ENCODE data around the gene TRIM41. TPM values are rescaled to one million over a fixed set of nuclear protein-coding genes. Genes with fewer than 3 reads are reported as not detected.

TRIM41 gene
- total RNA-seq, 1 donor = 15.9 TPM

GRCh38 chr5:181221792-181222629 lies 1.1 kb upstream of the TRIM41 start:
- Histone ChIP-seq H4K20me1 (ENCODE audit: insufficient read depth, low read length) (no peaks in the 10 kb centered on the region), H3K36me3 (ENCODE audit: insufficient read depth, low read length) (peaks cover 11% of the 10 kb centered on the region), H3K4me2 (ENCODE audit: insufficient read depth, low read length) (peak overlapping the region; percentile 97), H3K79me2 (ENCODE audit: insufficient read depth, low read length) (peaks cover 32% of the 10 kb centered on the region), H3K9me3 (ENCODE audit: low read depth, low read length) (no peaks in the 10 kb centered on the region), H2AFZ (ENCODE audit: low read length) (peak overlapping the region; percentile 90), H3K27ac (ENCODE audit: low read depth, low read length) (peak overlapping the region; percentile 98), H3K27me3 (ENCODE audit: insufficient read depth, low read length) (no peaks in the 10 kb centered on the region), H3K4me1 (ENCODE audit: insufficient read depth, low read length) (peaks cover 23% of the 10 kb centered on the region), H3K4me3 (ENCODE audit: insufficient read depth, low read length) (peak overlapping the region; percentile 95)
- peak; percentile 94 for DNase-seq (ENCODE audit: insufficient read length, low spot score, missing footprints)
- TF ChIP-seq, protein P1, sequence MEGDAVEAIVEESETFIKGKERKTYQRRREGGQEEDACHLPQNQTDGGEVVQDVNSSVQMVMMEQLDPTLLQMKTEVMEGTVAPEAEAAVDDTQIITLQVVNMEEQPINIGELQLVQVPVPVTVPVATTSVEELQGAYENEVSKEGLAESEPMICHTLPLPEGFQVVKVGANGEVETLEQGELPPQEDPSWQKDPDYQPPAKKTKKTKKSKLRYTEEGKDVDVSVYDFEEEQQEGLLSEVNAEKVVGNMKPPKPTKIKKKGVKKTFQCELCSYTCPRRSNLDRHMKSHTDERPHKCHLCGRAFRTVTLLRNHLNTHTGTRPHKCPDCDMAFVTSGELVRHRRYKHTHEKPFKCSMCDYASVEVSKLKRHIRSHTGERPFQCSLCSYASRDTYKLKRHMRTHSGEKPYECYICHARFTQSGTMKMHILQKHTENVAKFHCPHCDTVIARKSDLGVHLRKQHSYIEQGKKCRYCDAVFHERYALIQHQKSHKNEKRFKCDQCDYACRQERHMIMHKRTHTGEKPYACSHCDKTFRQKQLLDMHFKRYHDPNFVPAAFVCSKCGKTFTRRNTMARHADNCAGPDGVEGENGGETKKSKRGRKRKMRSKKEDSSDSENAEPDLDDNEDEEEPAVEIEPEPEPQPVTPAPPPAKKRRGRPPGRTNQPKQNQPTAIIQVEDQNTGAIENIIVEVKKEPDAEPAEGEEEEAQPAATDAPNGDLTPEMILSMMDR (IDR thresholded peaks at IDR 0.05; ENCODE audit: extremely low read depth, low read depth, low read length) = no peak

DNA sequence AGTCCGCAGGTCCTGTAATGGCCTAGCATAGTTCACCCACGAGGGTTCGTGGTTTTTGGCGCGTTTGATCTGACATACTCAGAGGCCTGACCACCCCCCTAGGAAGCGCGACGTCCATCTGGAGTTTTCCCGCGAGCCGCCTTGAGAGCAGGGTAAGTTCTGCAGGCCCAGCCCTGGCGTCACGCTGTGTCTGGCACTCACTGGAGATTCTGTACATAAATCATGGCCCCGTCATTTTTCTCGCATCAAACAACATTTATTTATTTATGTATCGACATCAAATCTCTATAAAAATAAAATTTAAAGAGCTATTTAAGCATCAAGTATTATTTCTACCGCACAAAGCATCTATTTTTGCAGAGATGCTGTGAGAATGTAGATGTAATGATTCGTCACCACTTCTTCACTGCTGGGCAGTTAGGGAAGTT lies 437 bp upstream of the TRIM41 start:
- Histone ChIP-seq H4K20me1 (ENCODE audit: insufficient read depth, low read length) (no peaks in the 10 kb centered on the region), H3K27ac (ENCODE audit: low read depth, low read length) (peak overlapping the region; percentile 98), H3K79me2 (ENCODE audit: insufficient read depth, low read length) (peaks cover 35% of the 10 kb centered on the region), H3K4me1 (ENCODE audit: insufficient read depth, low read length) (peaks cover 20% of the 10 kb centered on the region), H3K4me2 (ENCODE audit: insufficient read depth, low read length) (peak overlapping the region; percentile 97), H3K9me3 (ENCODE audit: low read depth, low read length) (no peaks in the 10 kb centered on the region), H3K4me3 (ENCODE audit: insufficient read depth, low read length) (peak overlapping the region; percentile 95), H3K36me3 (ENCODE audit: insufficient read depth, low read length) (peaks cover 12% of the 10 kb centered on the region), H3K27me3 (ENCODE audit: insufficient read depth, low read length) (no peaks in the 10 kb centered on the region), H2AFZ (ENCODE audit: low read length) (peak overlapping the region; percentile 90)
- no peak for DNase-seq (ENCODE audit: insufficient read length, low spot score, missing footprints)
- TF ChIP-seq, protein P1 (IDR thresholded peaks at IDR 0.05; ENCODE audit: extremely low read depth, low read depth, low read length) = no peak

- no peaks in the 10 kb centered on the region for H3K9me3 ChIP-seq (ENCODE audit: low read depth, low read length)
- no peak for DNase-seq (ENCODE audit: insufficient read length, low spot score, missing footprints)
- peak overlapping the region; percentile 83 for H2AFZ ChIP-seq (ENCODE audit: low read length)
- TF ChIP-seq, protein P1 (IDR thresholded peaks at IDR 0.05; ENCODE audit: extremely low read depth, low read depth, low read length) = no peak
- no peaks in the 10 kb centered on the region for H3K27me3 ChIP-seq (ENCODE audit: insufficient read depth, low read length)
- H3K36me3 ChIP-seq (ENCODE audit: insufficient read depth, low read length) = peaks cover 13% of the 10 kb centered on the region
- peaks cover 18% of the 10 kb centered on the region for H3K4me1 ChIP-seq (ENCODE audit: insufficient read depth, low read length)
- peak overlapping the region; percentile 98 for H3K27ac ChIP-seq (ENCODE audit: low read depth, low read length)
- H3K4me3 ChIP-seq (ENCODE audit: insufficient read depth, low read length) = peak overlapping the region; percentile 95
- H4K20me1 ChIP-seq (ENCODE audit: insufficient read depth, low read length) = no peaks in the 10 kb centered on the region
- H3K4me2 ChIP-seq (ENCODE audit: insufficient read depth, low read length) = peak overlapping the region; percentile 97
- peaks cover 38% of the 10 kb centered on the region for H3K79me2 ChIP-seq (ENCODE audit: insufficient read depth, low read length)
Measured at GRCh38 chr5:181223729-181224389, 778 bp downstream of the TRIM41 start.
